Mesothelial cell of epicardium (in vitro differentiated cells): Measurements from ENCODE around the gene RAB32. TPM values are rescaled to one million over a fixed set of nuclear protein-coding genes. Genes with fewer than 3 reads are reported as not detected.
"Not testable (repeated sequence)": the region's sequence is repeated elsewhere in the genome, so short reads cannot be mapped to it uniquely, and the experiment has no call there.

ENCODE experiments used
- DNase-seq, 2 experiments: peaks; one replicate each; pipeline ENCODE4 v3.0.0; 2021; ENCODE audit warnings: low spot score in 2 of 2; ENCODE audit not compliant: unreplicated experiment in 2 of 2
- H3K27ac Mint-ChIP-seq: 2 replicates; pipeline ENCODE4 v1.8.0; 2021; ENCODE audit warnings: mixed read lengths
- H3K27me3 Mint-ChIP-seq: 2 replicates; pipeline ENCODE4 v1.8.0; 2021; ENCODE audit warnings: low read depth, mixed read lengths
- H3K36me3 Mint-ChIP-seq: 2 replicates; pipeline ENCODE4 v1.8.0; 2021; ENCODE audit warnings: mixed read lengths
- H3K4me1 Mint-ChIP-seq: 2 replicates; pipeline ENCODE4 v1.8.0; 2021; ENCODE audit warnings: mixed read lengths
- H3K4me3 Mint-ChIP-seq: 2 replicates; pipeline ENCODE4 v1.8.0; 2021; ENCODE audit warnings: mild to moderate bottlenecking, moderate library complexity, mixed read lengths
- H3K9me3 Mint-ChIP-seq: 2 replicates; pipeline ENCODE4 v1.8.0; 2021; ENCODE audit warnings: mixed read lengths
- CTCF ChIP-seq: fragments of 200-600 bp; sonication (generic); IDR thresholded peaks from one replicate; pipeline ENCODE4 v1.5.0; 2021; ENCODE audit warnings: antibody characterized with exemption; ENCODE audit not compliant: unreplicated experiment
- total RNA-seq: library from RNA; stranded (reverse); gene quantifications from 3 replicates; pipeline ENCODE4 v1.2.1, GENCODE V29; 2021

The RAB32 gene
- total RNA-seq, 1 donor from 2014 or later, result 24.2 TPM

- TF ChIP-seq CTCF, result no peak
- no peak overlapping the region for H3K27ac Mint-ChIP-seq
Observed at GRCh38 chr6:146553377-146554135, 9.9 kb downstream of the RAB32 start.

GRCh38 chr6:146560607-146561006 is 17.0 kb downstream of the RAB32 start:
- DNase-seq, result no peak
- Mint-ChIP-seq H3K36me3 (peaks cover 10% of the 10 kb centered on the region), H3K9me3 (peaks cover 4% of the 10 kb centered on the region), H3K27ac (no peak overlapping the region), H3K4me1 (no peaks in the 10 kb centered on the region), H3K27me3 (no peaks in the 10 kb centered on the region), H3K4me3 (no peak overlapping the region)
- no peak for TF ChIP-seq CTCF

More at GRCh38 chr6:146553377-146554135, 9.9 kb downstream of the RAB32 start:
- no peak for DNase-seq
- no peaks in the 10 kb centered on the region for H3K9me3 Mint-ChIP-seq
- no peaks in the 10 kb centered on the region for H3K27me3 Mint-ChIP-seq
- H3K36me3 Mint-ChIP-seq, result peaks cover 39% of the 10 kb centered on the region
- peaks cover 7% of the 10 kb centered on the region for H3K4me1 Mint-ChIP-seq
- H3K4me3 Mint-ChIP-seq, result no peak overlapping the region

- not testable (repeated sequence) for H3K27ac Mint-ChIP-seq, H3K4me1 Mint-ChIP-seq, H3K36me3 Mint-ChIP-seq, DNase-seq, H3K27me3 Mint-ChIP-seq, H3K4me3 Mint-ChIP-seq
- H3K9me3 Mint-ChIP-seq, result peaks cover 25% of the 10 kb centered on the region
Observed at GRCh38 chr6:146566661-146567060, 23.0 kb downstream of the RAB32 start.

GRCh38 chr6:146568619-146569018 is 25.0 kb downstream of the RAB32 start:
- not testable (repeated sequence) for H3K36me3 Mint-ChIP-seq, H3K4me3 Mint-ChIP-seq, H3K4me1 Mint-ChIP-seq, DNase-seq, H3K27me3 Mint-ChIP-seq, H3K27ac Mint-ChIP-seq
- H3K9me3 Mint-ChIP-seq, result peaks cover 30% of the 10 kb centered on the region

GRCh38 chr6:146574211-146574610 is 30.6 kb downstream of the RAB32 start:
- Mint-ChIP-seq H3K4me1 (no peaks in the 10 kb centered on the region), H3K27ac (no peak overlapping the region), H3K27me3 (no peaks in the 10 kb centered on the region), H3K9me3 (peaks cover 46% of the 10 kb centered on the region), H3K4me3 (no peak overlapping the region), H3K36me3 (no peaks in the 10 kb centered on the region)
- DNase-seq, result no peak
- no peak for TF ChIP-seq CTCF

- Mint-ChIP-seq H3K27me3 (peaks cover 2% of the 10 kb centered on the region), H3K27ac (no peak overlapping the region), H3K36me3 (no peaks in the 10 kb centered on the region), H3K9me3 (peaks cover 20% of the 10 kb centered on the region), H3K4me1 (peaks cover 2% of the 10 kb centered on the region), H3K4me3 (no peak overlapping the region)
- no peak for TF ChIP-seq CTCF
- no peak for DNase-seq
Observed at GRCh38 chr6:146578054-146578453, 34.4 kb downstream of the RAB32 start.
